ENCODE data around the gene CAPN13.

- TF ChIP-seq CTCF (IDR thresholded peaks at IDR 0.05; ENCODE audit: insufficient read depth, low read depth, low read length) (no peak), EZH2 (IDR thresholded peaks at IDR 0.05; ENCODE audit: insufficient read depth, low read length) (no peak)
Measured at GRCh38 chr2:30792521-30792920, 14.7 kb downstream of the CAPN13 start.
